NCI-H446 (cell line): ENCODE measurements around the gene SLC39A13.
A peak's percentile ranks its signal among the peaks of the same experiment; 100 is the strongest.

Experiments
- DNase-seq, 2 experiments: peaks; one replicate each; lab custom pipeline; 2025; lab: John Stamatoyannopoulos, UW

The SLC39A13 gene

DNA sequence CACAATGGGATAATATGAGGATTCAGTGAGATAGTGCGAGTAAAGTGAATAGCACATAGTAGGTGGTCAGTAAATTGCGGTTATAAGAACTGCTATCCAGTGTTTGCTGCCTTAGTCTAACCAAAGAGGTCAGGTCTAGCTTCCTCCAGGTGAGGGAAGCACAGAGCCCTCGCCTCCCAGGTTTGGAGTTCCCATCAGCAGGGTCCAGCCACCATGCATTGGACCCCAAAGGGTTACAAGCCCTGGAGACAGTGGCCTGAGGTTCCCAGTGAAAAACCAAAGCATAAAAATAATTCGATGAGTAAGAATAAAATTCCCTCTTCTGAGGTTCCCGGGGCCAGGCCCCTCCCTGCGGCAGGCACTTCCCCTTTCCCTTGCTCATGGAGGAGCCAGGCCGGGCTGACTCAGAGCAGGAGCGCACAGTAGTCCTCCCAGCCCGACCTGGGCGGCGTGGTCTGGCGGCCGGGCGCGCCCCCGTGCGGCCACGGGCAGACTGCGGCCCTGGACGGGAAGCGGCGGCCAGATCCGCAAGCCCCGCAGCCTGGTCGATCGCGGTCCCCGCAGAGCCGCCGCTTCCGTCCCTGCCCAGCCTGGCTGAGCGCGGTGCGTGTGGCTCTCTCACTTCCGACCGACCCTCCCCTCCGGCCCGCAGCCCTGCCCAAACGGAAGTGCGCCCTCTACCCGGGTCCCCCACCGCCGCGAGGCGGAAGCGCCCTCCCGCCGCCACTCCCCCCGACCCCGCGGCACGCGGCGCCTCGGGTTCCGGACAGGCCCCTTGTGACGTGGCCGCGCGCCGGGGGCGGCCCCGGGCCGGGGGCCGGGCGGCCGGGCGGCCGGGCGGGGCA lies at the start of gene SLC39A13:
Gene SLC39A13 (plus strand): TSS at position 845 of the 845 bp plus-strand sequence. CDS start 1,505 bp downstream, outside the sequence.
- DNase-seq, result peak; percentile 77 to 95

DNA sequence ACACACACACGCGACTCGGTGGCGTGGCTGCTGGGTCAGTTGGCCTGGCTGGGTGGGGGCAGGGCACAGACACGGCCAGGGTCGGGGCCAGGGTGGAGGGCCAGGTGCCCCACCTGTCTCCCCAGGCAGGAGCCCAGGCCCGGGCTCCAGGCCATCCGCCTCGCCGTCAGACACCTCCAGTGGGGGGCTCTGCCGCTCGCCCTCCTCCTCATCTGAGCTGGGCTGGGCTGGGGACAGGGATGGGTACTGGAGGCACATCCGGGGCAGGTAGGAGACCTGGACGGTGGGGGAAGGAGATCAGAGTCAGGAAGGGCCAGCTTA lies 49.7 kb upstream of the SLC39A13 start:
- DNase-seq, result no peak

DNA sequence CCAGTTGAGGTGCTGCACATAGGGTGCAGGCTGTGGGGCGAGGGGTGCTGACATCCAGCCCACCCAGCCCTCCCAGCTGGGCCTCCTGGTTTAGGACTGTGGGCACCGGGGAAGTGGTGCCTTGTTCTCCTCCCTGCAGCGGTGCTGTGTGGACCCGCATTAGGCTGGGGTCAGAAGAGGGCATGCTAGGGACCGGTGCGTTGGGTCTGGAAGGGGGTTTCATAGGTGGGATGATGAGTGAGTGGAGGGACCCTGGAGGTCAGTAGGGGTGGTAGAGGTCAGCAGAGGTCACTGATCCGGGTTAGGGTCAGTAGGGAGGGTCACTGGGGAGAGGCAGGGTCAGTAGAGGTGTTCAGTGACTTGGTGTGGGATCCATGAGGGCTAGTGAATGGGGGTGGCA lies 49.2 kb upstream of the SLC39A13 start:
- DNase-seq, result no peak

GRCh38 chr11:47359586-47359985 lies 48.8 kb upstream of the SLC39A13 start:
- no peak for DNase-seq

DNA sequence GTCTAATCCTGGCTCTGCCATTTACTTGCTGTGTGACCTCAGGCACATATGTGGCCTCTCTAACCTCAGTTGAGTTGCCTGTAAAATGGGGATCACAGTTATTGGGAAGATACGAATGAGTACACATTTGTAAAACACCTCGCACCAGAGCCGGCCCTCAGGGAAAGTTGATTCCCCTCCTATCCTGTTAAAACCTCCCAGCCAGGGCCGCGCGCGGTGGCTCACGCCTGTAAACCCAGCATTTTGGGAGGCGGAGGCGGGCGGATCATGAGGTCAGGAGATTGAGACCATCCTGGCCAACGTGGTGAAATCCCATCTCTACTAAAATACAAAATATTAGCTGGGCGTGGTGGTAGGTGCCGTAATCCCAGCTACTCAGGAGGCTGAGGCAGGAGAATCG lies 48.0 kb upstream of the SLC39A13 start:
- DNase-seq, result no peak

- DNase-seq, result no peak
Observed at GRCh38 chr11:47361419-47361818, 47.0 kb upstream of the SLC39A13 start.

DNA sequence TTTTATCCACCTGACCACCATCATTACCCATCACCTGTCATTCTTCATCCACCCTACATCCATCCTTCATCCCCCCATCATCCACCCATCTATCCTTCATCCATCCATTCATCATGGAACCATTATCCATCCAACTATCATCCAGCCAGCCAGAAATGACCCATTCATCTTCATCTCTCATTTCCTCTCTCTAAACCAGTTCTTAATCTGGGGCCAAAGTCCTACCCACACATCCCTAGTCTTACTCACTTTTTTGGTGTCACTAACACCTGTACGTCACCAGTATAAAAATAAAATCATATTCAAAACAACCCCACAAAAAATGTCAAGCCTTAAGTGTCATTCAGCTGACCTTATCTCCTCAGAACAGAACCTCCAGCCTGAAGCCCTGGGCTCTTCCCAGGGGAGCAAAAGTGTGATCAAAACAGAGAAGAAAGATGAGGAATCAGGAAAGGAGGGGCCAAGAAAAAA lies 42.3 kb upstream of the SLC39A13 start:
- DNase-seq, result no peak

GRCh38 chr11:47369676-47370075 lies 38.7 kb upstream of the SLC39A13 start:
- DNase-seq, result no peak

DNA sequence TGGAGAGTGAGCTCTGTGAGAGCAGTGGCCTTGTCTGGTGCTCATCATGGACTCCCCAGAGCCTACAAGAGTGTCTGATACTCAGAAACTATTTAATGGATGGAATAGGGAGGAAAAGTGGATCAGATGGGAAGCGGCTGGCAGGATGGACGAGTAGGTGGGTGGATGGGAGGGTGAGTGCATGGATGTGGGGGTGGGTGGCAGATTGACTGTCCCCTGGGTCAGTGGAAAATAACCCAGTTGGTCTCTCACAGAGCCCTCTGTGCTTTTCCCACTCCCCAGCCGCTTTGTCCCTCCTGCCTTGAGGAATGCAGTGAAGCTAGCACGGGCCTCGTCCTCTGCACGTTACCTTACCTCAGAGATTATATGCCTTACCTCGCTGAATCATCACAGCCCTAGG lies 36.0 kb upstream of the SLC39A13 start:
- DNase-seq, result no peak

- DNase-seq, result peak; percentile 53 to 87
Observed at GRCh38 chr11:47373876-47374719, 34.3 kb upstream of the SLC39A13 start.

DNA sequence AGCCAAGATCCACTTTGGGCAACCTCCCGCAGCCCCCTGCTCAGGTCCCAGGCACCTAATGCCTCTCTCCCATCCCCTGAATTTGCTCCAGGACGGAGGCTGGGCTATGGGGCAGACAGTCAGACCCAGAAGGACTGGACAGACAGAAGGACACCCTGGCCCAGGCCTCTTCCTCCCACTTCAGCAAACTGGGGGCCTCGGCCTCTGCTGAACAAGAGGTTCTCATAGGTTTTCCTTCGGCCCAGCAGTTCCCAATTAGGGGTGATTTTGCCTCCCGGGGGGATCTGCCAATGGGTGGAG lies 33.7 kb upstream of the SLC39A13 start:
- DNase-seq, result no peak

GRCh38 chr11:47375020-47375419 lies 33.4 kb upstream of the SLC39A13 start:
- DNase-seq, result no peak

DNA sequence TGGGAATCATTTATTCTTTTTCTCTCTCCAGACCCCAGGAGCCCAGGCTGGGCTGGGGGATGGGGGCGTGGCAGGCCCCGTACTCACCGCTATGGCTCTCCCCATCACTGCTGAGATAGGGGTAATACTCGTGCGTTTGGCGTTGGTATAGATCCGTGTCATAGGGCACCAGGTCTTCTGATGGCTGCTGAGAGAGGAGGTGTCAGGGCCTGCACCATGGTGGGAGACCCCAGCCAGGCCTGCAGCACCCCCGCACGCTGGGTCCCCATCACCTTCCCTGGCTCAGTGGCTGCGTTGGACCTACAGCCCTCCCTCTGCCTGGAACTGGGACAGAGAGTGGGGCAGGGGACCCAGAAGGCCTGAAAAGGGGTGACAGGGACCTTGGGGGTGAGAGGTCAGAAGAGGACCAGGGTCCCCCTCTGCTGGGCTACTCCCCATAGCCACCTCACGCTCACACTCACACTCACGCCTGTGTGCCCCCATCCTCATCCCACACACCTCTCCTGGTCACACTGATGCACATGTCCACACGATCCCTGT lies 32.8 kb upstream of the SLC39A13 start:
- DNase-seq, result no peak

DNA sequence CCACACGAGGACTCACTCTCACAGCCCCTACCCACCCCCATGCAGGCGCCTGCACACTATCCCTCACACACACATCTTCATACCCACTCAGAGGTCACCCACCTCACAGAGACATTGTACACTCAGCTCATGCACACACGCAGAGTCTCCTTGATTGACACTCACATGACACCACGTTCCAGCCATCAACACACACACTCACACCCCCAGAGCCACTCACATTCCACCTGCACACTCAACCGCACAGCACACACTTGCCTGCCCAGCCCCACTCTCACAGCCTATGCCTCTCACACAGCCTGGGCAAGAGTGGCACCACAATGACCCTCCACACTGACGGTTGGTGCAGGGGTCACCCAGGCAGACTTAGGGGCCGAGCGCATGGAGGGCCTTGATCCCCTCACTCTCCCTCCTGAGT lies 32.3 kb upstream of the SLC39A13 start:
- DNase-seq, result no peak

GRCh38 chr11:47376525-47377371 lies 31.6 kb upstream of the SLC39A13 start:
- DNase-seq, result no peak

- DNase-seq, result no peak
Observed at GRCh38 chr11:47377571-47378009, 30.8 kb upstream of the SLC39A13 start.

DNA sequence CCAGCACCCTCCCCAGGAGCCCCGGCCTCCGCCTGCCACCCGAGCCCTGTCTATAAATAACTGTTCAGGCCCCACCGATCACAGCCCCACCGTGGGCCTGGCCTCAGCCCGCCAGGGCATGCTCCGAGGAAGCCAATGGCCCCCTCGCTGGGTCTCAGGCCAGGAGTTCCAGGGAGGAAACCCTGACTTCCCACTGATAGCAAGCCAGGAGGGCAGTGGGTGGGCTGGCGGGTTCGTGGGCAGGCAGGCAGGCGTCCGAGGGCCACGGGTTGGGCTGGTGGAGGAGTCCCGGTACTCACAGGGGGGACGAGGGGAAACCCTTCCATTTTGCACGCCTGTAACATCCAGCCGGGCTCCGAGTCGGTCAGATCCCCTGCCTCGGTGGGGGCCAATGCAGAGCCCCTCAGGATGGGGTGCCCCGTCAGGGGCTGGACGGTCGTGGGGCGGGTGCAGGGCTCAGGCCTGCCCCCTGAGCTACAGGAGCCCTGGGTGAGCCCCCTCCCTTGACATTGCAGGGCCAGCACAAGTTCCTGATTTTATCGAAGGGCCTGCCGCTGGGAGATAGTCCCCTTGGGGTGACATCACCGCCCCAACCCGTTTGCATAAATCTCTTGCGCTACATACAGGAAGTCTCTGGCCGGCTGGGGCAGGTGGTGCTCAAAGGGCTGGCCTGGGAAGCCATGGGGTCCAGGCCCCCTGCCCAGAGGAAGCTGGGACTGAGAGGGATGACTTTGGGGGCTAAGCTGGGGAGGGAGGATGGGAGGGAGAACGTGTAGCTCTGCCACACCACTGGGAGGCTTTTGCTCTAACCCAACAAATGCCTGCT lies 30.2 kb upstream of the SLC39A13 start, which contains the start of gene SPI1:
Gene SPI1 (minus strand): TSS at position 538 of the 826 bp plus-strand sequence. CDS start 194 bp downstream, at position 344.
- DNase-seq, result no peak

DNA sequence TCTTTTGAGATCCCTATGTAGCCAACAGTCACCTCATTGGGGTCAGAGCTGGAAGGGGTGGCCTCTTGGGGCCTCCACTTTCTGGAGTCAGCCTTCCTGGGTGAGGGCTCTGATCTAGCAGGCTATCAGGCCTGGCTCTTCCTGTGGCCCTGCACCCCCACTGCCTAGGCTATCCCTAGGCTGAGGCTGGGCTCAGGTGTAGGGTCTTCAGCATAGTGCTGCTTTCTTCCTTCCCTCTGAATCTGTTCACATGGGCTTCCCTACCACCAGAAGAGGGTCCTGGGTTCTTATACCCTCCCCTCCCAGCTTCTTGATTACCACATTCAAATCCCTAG lies 29.6 kb upstream of the SLC39A13 start:
- no peak for DNase-seq

DNA sequence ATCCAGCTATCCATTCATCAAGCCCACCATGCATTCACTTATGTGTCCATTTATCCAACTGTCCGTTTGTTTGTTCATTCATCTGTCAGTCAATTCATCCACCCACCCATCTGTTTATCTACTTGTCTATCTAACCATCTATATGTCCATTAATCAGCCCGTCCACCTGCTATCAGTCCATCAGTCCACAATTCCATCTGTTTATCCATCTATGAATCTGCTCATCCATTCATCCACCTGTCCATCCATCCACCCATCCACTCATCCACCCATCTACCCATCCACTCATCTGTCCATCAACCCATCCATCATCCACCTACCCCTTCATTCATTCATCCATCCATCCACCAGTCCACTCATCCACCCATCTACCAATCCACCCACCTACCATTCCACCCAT lies 29.1 kb upstream of the SLC39A13 start:
- DNase-seq, result no peak

GRCh38 chr11:47380078-47380477 lies 28.3 kb upstream of the SLC39A13 start:
- DNase-seq, result no peak

- DNase-seq, result no peak
Observed at GRCh38 chr11:47383071-47383470, 25.3 kb upstream of the SLC39A13 start.
